Peyer's patch (tissue), 4 donors: ENCODE measurements around the gene SIL1. TPM values are rescaled to one million over a fixed set of nuclear protein-coding genes. Genes with fewer than 3 reads are reported as not detected.

ENCODE experiments used
- DNase-seq, 3 donors: peaks; one replicate each; pipeline ENCODE4 v3.0.0-alpha.2; 2017 to 2019
- H3K27ac ChIP-seq, 4 donors: fragments of 200-600 bp; sonication (generic); one replicate each; pipeline ENCODE4 v1.5.1; 2016 to 2019
- H3K27me3 ChIP-seq, 2 donors: fragments of 200-600 bp; sonication (generic); one replicate each; pipeline ENCODE4 v1.5.1; 2019
- H3K36me3 ChIP-seq, 3 donors: fragments of 200-600 bp; sonication (generic); one replicate each; pipeline ENCODE4 v1.5.1; 2016 to 2019
- H3K4me1 ChIP-seq, 4 donors: fragments of 200-600 bp; sonication (generic); one replicate each; pipeline ENCODE4 v1.5.1; 2016 to 2019
- H3K4me3 ChIP-seq, 4 donors: fragments of 200-600 bp; sonication (generic); 1 replicate in 3 of 4; 2 replicates in 1 of 4; pipeline ENCODE4 v1.5.1; 2016 to 2019; ENCODE audit warnings: mild to moderate bottlenecking in 1 of 4
- H3K9me3 ChIP-seq, 4 donors: fragments of 200-600 bp; sonication (generic); one replicate each; pipeline ENCODE4 v1.5.1; 2016 to 2019; ENCODE audit warnings: mild to moderate bottlenecking in 1 of 4
- CTCF ChIP-seq, 6 experiments: fragments of 450-650 bp in 4 of 6; fragments of 200-600 bp in 2 of 6; sonication (generic) in 1 of 6; IDR thresholded peaks; one replicate each; pipeline ENCODE4 v1.5.1; 2017 to 2019; ENCODE audit warnings: antibody characterized with exemption in 6 of 6, mild to moderate bottlenecking in 3 of 6, moderate library complexity in 1 of 6
- POLR2A ChIP-seq, 2 donors: fragments of 450-650 bp; IDR thresholded peaks; one replicate each; pipeline ENCODE4 v1.5.1; 2017; ENCODE audit warnings: antibody characterized with exemption in 2 of 2, mild to moderate bottlenecking in 2 of 2, moderate library complexity in 2 of 2
- total RNA-seq, 4 donors: library from RNA; depleted of rRNA; stranded (reverse); fragments of >200 nt; gene quantifications; one replicate each; pipeline ENCODE4 v1.1.0, GENCODE V29; 2016

Gene SIL1
- total RNA-seq, 4 donors from 2014 or later, result 23.6 to 84.2 (median 39.2) TPM

- TF ChIP-seq CTCF (IDR thresholded peaks at IDR 0.05) (no peak), POLR2A (IDR thresholded peaks at IDR 0.05) (no peak)
- H3K4me1 ChIP-seq, result no peaks in the 10 kb centered on the region
- no peak overlapping the region for H3K27ac ChIP-seq
- no peak for DNase-seq
- no peak overlapping the region for H3K4me3 ChIP-seq
- H3K9me3 ChIP-seq, result no peaks in the 10 kb centered on the region
- peaks cover 0 to 17% (median 0%) of the 10 kb centered on the region in 3 donors for H3K36me3 ChIP-seq
- no peaks in the 10 kb centered on the region for H3K27me3 ChIP-seq
Observed at GRCh38 chr5:139022528-139022927, 175.6 kb downstream of the SIL1 start.

GRCh38 chr5:139021346-139021745 is 176.8 kb downstream of the SIL1 start:
- H3K27me3 ChIP-seq, result no peaks in the 10 kb centered on the region
- no peak for TF ChIP-seq CTCF (IDR thresholded peaks at IDR 0.05)
- no peaks in the 10 kb centered on the region for H3K9me3 ChIP-seq
- DNase-seq, result no peak
- peaks cover 0 to 15% (median 0%) of the 10 kb centered on the region in 3 donors for H3K36me3 ChIP-seq
- H3K4me3 ChIP-seq, result no peak overlapping the region
- no peak overlapping the region for H3K27ac ChIP-seq
- no peaks in the 10 kb centered on the region for H3K4me1 ChIP-seq

GRCh38 chr5:139019880-139020279 is 178.3 kb downstream of the SIL1 start:
- Histone ChIP-seq H3K4me1 (no peaks in the 10 kb centered on the region), H3K27me3 (no peaks in the 10 kb centered on the region), H3K9me3 (no peaks in the 10 kb centered on the region), H3K27ac (no peak overlapping the region), H3K4me3 (no peak overlapping the region), H3K36me3 (peaks cover 0 to 11% (median 0%) of the 10 kb centered on the region in 3 donors)
- TF ChIP-seq POLR2A (IDR thresholded peaks at IDR 0.05) (no peak), CTCF (IDR thresholded peaks at IDR 0.05) (no peak)
- DNase-seq, result no peak

GRCh38 chr5:139019211-139019610 is 179.0 kb downstream of the SIL1 start:
- H3K4me3 ChIP-seq, result no peak overlapping the region
- H3K9me3 ChIP-seq, result no peaks in the 10 kb centered on the region
- TF ChIP-seq CTCF (IDR thresholded peaks at IDR 0.05), result no peak
- TF ChIP-seq POLR2A (IDR thresholded peaks at IDR 0.05), result no peak
- H3K4me1 ChIP-seq, result no peaks in the 10 kb centered on the region
- H3K27me3 ChIP-seq, result no peaks in the 10 kb centered on the region
- H3K27ac ChIP-seq, result no peak overlapping the region
- peaks cover 0 to 11% (median 0%) of the 10 kb centered on the region in 3 donors for H3K36me3 ChIP-seq
- DNase-seq, result no peak

- H3K27me3 ChIP-seq, result no peaks in the 10 kb centered on the region
- no peak for DNase-seq
Observed at GRCh38 chr5:139017624-139018023, 180.5 kb downstream of the SIL1 start.

More at GRCh38 chr5:139017624-139018023, 180.5 kb downstream of the SIL1 start:
- TF ChIP-seq CTCF (IDR thresholded peaks at IDR 0.05) (no peak), POLR2A (IDR thresholded peaks at IDR 0.05) (no peak)
- H3K27ac ChIP-seq, result no peak overlapping the region
- H3K4me1 ChIP-seq, result no peaks in the 10 kb centered on the region
- H3K4me3 ChIP-seq, result no peak overlapping the region
- H3K9me3 ChIP-seq, result no peaks in the 10 kb centered on the region
- H3K36me3 ChIP-seq, result peaks cover 0 to 11% (median 0%) of the 10 kb centered on the region in 3 donors
